ENCODE measurements around the gene ALDH9A1. TPM values are rescaled to one million over a fixed set of nuclear protein-coding genes. Genes with fewer than 3 reads are reported as not detected.
"Not testable (repeated sequence)": the region's sequence is repeated elsewhere in the genome, so short reads cannot be mapped to it uniquely, and the experiment has no call there.

Gene ALDH9A1
- total RNA-seq, 1 experiment from 2014 or later = 37.4 TPM

DNA sequence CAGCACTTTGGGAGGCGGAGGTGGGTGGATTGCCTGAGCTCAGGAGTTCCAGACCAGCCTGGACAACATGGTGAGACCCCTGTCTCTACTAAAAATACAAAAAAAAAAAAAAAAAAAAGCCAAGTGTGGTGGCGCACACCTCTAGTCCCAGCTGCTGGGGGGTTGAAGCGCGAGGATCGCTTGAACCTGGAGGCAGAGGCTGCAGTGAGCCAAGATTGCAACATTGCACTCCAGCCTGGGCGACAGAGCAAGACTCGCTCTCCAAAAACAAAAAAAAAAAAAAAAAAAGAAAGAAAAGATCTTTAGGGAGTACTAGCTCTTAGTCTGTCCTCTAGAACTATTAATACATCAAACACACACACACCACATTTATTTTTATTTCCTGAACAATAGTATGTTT, 3.6 kb upstream of the ALDH9A1 start:
- DNase-seq; H3K27me3 ChIP-seq; H3K36me3 ChIP-seq; H3K27ac ChIP-seq; H3K4me3 ChIP-seq; H3K9me3 ChIP-seq (replicated peaks); H3K4me1 ChIP-seq: not testable (repeated sequence)

DNA sequence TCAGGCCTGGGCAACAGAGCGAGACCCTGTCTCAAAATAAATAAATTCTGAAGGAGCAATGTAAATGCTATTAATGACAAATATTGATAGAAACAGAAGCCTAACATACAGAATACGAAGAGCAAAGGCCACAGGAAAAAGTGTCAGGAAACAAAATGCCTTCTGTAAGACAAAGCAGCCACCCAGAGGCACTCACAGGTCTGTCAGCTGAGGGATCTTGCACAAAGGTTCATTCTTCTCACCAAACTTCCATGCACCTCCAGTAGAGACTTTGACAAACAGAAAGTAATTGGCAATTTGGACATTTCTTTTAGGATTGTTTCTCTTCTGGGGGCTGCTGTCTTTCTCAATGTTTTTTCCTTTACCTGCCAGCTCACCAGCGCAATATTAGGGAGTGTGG, 1.2 kb upstream of the ALDH9A1 start:
- no peak overlapping the region for H3K27ac ChIP-seq
- 0 out of 2 replicates have a peak, but pooled peaks cover under 1% of the 10 kb centered on the region for H3K36me3 ChIP-seq
- no peaks in the 10 kb centered on the region for H3K9me3 ChIP-seq (replicated peaks)
- no peak for DNase-seq
- H3K27me3 ChIP-seq = no peaks in the 10 kb centered on the region
- no peak overlapping the region for H3K4me3 ChIP-seq
- H3K4me1 ChIP-seq = peaks cover 5% of the 10 kb centered on the region

- H3K27me3 ChIP-seq = no peaks in the 10 kb centered on the region
- H3K36me3 ChIP-seq = peaks cover 6% of the 10 kb centered on the region; the same call in 1 of the 2 replicates
- peak overlapping the region; percentile 89 for H3K4me3 ChIP-seq
- peaks cover 5% of the 10 kb centered on the region for H3K4me1 ChIP-seq
- no peak for DNase-seq
- no peaks in the 10 kb centered on the region for H3K9me3 ChIP-seq (replicated peaks)
- H3K27ac ChIP-seq = peak overlapping the region; percentile 88
Observed at GRCh38 chr1:165698761-165699052, 345 bp upstream of the ALDH9A1 start.

GRCh38 chr1:165697491-165697880, 876 bp downstream of the ALDH9A1 start:
- H3K9me3 ChIP-seq (replicated peaks) = no peaks in the 10 kb centered on the region
- no peak for DNase-seq
- no peaks in the 10 kb centered on the region for H3K27me3 ChIP-seq
- peaks cover 5% of the 10 kb centered on the region for H3K4me1 ChIP-seq
- peak overlapping the region; percentile 89 for H3K4me3 ChIP-seq
- peak overlapping the region; percentile 88 for H3K27ac ChIP-seq
- H3K36me3 ChIP-seq = peaks cover 6% of the 10 kb centered on the region; the same call in 1 of the 2 replicates

DNA sequence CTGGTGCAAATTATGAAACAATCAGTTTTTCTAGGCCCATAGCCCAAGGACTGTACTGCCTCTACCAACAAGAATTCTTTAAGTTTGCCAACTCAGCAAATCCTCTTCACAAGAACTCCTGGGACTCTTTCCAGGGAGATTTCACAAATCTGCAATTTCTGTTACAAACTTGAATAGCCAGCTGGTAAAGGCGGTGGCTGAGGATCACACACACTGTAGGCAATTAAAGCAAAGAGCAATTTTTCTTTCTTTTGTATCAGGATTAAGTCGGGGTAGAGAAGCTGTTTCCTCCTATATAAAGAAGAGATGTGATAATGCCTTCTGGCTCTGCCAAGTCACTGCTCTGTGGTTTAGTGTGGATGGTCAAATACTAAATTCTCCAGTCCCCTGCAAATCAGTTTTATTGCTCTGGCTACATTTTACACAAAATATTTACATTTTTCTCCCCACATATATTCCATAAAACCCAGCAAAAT, 1.7 kb downstream of the ALDH9A1 start:
- Histone ChIP-seq H3K36me3 (peaks cover 6% of the 10 kb centered on the region; the same call in 1 of the 2 replicates), H3K27ac (no peak overlapping the region), H3K4me3 (peak overlapping the region; percentile 89), H3K9me3 (replicated peaks) (no peaks in the 10 kb centered on the region), H3K4me1 (peaks cover 5% of the 10 kb centered on the region), H3K27me3 (no peaks in the 10 kb centered on the region)
- peak in 1 of 2 experiments; percentile 15 for DNase-seq

DNA sequence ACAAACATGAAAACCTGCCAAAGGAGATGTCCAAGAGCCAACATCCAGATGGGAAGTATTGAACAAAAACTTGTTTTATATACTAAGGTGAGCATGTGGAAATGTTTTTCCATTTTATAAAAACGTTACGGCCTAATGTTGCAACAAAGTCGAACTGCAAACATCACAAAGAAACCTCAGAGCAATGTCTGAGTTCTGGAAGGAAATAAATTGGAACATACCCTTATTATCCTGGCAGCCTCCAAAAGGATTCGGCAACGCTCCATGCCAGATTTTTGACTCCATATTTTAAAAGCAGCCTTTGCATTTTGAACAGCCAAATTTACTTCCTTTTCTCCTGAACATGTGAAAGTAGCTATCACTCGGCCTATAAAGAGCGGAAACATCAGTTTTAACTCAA, 3.3 kb downstream of the ALDH9A1 start:
- H3K4me3 ChIP-seq = no peak overlapping the region
- no peak for DNase-seq
- H3K4me1 ChIP-seq = peaks cover 5% of the 10 kb centered on the region
- H3K27me3 ChIP-seq = no peaks in the 10 kb centered on the region
- H3K36me3 ChIP-seq = peaks cover 12% of the 10 kb centered on the region
- no peaks in the 10 kb centered on the region for H3K9me3 ChIP-seq (replicated peaks)
- H3K27ac ChIP-seq = no peak overlapping the region

DNA sequence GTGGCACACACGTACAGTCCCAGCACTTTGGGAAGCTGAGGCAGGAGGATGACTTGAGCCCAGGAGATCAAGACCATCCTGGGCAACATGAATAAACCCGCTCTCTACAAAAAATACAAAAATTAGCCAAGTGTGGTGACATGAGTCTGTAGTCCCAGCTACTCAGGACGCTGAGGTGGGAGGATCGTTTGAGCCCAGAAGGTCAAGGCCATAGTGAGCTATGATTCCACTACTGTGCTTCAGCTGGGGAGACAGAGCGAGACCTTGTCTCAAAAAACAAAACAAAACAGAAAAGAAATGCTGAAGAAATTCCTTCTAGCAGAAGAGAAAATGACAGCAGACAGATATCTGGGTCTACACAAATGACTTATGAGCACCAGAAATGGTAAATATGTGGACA, 10.3 kb downstream of the ALDH9A1 start:
- Histone ChIP-seq H3K36me3 (peaks cover 38% of the 10 kb centered on the region), H3K9me3 (replicated peaks) (no peaks in the 10 kb centered on the region), H3K4me1 (no peaks in the 10 kb centered on the region), H3K4me3 (no peak overlapping the region), H3K27me3 (no peaks in the 10 kb centered on the region), H3K27ac (no peak overlapping the region)
- no peak for DNase-seq

DNA sequence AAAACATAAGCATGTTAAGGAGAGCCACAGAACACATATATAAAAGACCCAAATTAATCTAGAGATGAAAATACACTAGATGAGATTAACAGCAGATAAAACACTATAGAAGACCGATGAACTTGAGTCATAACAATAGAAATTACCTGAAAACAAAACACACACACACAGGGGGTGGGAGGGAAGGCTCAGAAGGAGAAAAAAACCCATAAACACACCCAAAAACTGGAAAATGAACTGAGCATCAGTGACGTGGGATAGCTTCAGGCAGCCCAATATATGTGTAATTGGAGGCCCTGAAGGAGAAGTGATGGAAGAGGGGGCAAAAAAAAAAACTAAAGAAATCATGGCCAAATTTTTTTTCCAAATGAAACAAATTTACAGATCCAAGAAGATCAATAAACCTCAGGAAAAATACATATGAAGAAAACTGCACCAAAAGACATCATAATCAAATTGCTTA, 11.4 kb downstream of the ALDH9A1 start:
- no peak overlapping the region for H3K4me3 ChIP-seq
- DNase-seq = no peak
- no peaks in the 10 kb centered on the region for H3K27me3 ChIP-seq
- peaks cover 48% of the 10 kb centered on the region for H3K36me3 ChIP-seq
- H3K9me3 ChIP-seq (replicated peaks) = no peaks in the 10 kb centered on the region
- no peak overlapping the region for H3K27ac ChIP-seq
- no peaks in the 10 kb centered on the region for H3K4me1 ChIP-seq

DNA sequence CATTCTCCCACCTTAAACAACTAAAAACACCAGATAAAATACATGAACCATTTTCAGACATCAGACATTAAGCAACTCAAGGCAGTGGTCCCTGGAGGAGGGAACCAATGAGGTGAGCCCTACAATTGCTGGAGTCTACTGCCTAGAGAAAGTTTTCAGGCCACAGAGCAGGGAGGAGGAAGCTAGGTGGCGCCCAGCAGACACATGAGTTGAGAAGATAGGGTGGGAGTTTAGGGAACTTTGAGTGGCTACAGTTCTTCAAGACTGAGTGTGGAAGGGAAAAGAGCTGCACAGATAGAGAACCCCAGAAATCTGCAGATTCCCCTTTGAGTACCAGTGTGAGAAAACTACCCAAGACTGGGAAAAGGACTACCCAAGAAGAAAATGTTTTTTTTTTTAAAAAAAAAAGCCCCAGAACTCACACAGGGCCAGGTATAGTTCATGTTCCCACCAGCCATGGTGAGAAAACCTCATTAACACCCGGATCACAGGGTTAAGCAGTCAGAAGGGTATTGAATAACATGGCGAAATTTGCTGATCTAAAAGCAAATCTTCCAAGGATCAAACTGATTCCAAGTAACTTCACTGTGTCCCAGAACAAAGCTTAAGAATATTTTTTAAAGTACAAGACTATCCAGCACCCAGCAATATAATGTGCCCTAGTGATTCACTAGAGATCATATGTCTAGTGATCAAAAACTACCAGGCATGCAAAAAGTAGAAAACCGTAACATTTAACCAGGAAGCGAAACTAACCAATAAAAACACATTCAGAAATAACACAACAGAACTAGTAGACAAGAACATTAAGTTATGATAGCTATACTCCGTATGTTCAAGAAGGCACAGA, 12.0 kb downstream of the ALDH9A1 start:
- H3K4me1 ChIP-seq = no peaks in the 10 kb centered on the region
- H3K27me3 ChIP-seq = no peaks in the 10 kb centered on the region
- no peaks in the 10 kb centered on the region for H3K9me3 ChIP-seq (replicated peaks)
- H3K36me3 ChIP-seq = peaks cover 55% of the 10 kb centered on the region
- no peak overlapping the region for H3K4me3 ChIP-seq
- H3K27ac ChIP-seq = no peak overlapping the region
- DNase-seq = no peak

DNA sequence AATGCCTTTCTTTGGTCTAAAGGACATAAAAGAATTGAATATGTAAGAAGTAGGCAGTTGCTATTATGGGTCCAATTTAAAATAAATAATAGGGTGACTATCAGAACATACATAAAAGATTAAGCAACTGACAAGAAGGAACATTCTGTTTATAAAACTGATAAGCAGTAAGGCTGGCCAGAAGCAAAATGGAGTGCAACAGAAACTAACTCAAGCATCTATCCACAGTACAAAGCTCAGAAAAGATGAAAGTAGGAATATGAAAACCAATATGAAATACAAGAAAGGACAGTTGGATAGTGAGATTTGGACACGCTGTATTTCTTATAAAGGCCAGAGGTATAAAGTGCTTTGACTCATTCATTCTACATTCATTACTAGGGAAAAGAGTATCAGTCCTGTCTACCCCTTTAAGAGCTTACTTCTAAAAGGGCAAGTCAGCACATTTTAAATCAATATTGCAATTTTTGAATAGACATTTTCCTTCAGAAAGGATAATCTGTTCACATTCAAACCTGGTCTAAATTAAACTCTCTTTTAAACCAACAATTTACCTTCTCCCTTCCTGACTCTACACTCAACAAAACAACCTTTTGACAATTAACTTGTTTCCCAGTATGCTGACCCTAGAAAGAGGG, 14.4 kb downstream of the ALDH9A1 start:
- Histone ChIP-seq H3K27ac (no peak overlapping the region), H3K36me3 (peaks cover 60% of the 10 kb centered on the region), H3K4me3 (no peak overlapping the region), H3K9me3 (replicated peaks) (no peaks in the 10 kb centered on the region), H3K4me1 (no peaks in the 10 kb centered on the region), H3K27me3 (no peaks in the 10 kb centered on the region)
- no peak for DNase-seq

DNA sequence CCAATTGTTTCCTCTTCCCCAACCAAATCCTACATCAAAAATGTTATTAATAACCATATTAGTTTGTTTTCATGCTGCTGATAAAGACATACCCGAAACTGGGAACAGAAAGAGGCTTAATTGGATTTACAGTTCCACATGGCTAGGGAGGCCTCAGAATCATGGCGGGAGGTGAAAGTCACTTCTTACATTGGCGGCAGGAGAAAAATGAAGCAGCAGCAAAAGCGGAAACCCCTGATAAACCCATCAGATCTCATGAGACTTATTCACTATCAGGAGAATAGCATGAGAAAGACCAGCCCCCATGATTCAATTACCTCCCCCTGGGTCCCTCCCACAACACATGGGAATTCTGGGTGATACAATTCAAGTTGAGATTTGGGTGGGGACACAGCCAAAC, 17.6 kb downstream of the ALDH9A1 start:
- H3K27me3 ChIP-seq; DNase-seq; H3K27ac ChIP-seq; H3K9me3 ChIP-seq (replicated peaks); H3K4me3 ChIP-seq; H3K4me1 ChIP-seq: not testable (repeated sequence)
- peaks cover 56% of the 10 kb centered on the region for H3K36me3 ChIP-seq

DNA sequence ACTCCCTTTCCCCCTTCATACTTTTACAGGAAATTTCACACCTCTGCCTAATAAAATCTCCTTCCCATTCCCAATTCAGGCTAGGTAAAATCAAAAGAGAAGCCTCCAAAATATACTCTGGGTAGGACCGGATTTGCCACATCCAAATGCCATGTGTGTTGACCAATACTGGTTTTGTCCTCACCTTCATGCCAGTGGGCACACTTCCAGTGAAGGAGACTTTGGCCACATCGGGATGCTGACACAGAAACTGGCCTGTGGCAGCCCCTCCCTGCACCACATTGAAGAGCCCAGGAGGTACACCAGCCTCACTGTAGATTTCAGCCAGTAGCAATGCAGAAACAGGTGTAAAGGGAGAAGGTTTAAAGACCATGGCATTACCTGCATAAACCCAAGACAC, 18.1 kb downstream of the ALDH9A1 start:
- Histone ChIP-seq H3K27me3 (no peaks in the 10 kb centered on the region), H3K9me3 (replicated peaks) (no peaks in the 10 kb centered on the region), H3K4me1 (no peaks in the 10 kb centered on the region), H3K36me3 (peaks cover 60% of the 10 kb centered on the region), H3K27ac (no peak overlapping the region), H3K4me3 (no peak overlapping the region)
- no peak for DNase-seq

- Histone ChIP-seq H3K36me3 (peaks cover 59% of the 10 kb centered on the region), H3K27ac (no peak overlapping the region)
Observed at GRCh38 chr1:165679282-165680036, 18.9 kb downstream of the ALDH9A1 start.

DNA sequence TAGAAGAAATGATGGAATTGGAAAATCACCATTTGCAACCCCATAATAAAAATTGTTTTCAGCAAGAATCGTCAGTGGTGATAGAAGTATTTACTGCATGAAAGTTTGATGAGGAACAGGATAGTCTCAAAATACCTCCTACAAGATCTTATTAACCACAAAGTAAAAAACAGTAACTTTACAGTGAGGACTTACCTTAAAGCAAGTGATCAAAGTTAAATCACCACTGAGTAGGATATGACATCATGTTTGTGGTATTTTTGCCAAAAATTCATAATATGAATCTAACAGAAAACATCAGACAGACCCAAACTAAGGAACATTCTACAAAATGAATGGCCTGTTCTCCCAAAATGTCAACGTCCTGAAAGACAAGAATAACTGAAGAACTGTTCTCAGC, 19.9 kb downstream of the ALDH9A1 start:
- H3K4me3 ChIP-seq = no peak overlapping the region
- no peaks in the 10 kb centered on the region for H3K9me3 ChIP-seq (replicated peaks)
- H3K4me1 ChIP-seq = no peaks in the 10 kb centered on the region
- H3K36me3 ChIP-seq = peaks cover 57% of the 10 kb centered on the region
- no peak overlapping the region for H3K27ac ChIP-seq
- DNase-seq = no peak
- no peaks in the 10 kb centered on the region for H3K27me3 ChIP-seq

More at GRCh38 chr1:165679282-165680036, 18.9 kb downstream of the ALDH9A1 start:
- no peaks in the 10 kb centered on the region for H3K27me3 ChIP-seq
- H3K4me1 ChIP-seq = no peaks in the 10 kb centered on the region
- H3K9me3 ChIP-seq (replicated peaks) = no peaks in the 10 kb centered on the region
- no peak for DNase-seq
- H3K4me3 ChIP-seq = no peak overlapping the region

DNA sequence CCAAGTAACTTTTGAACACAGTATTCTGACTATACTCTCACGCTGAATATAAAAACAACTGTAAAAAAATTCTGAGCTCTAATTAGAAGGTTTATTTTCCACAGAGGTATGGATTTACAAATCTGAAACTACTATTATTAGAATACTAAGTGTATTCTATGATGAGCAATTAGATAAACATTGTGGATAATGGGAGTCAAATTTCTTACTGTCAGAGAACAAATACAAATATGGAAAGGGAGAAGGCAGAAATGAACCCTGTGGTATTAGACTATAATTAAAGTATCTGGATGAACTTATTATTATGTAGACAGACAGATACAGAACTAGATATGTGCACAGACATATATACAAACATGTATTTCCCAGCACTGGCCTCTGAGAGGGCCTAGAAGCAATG, 22.6 kb downstream of the ALDH9A1 start:
- H3K4me3 ChIP-seq = no peak overlapping the region
- H3K27me3 ChIP-seq = no peaks in the 10 kb centered on the region
- no peaks in the 10 kb centered on the region for H3K9me3 ChIP-seq (replicated peaks)
- DNase-seq = no peak
- H3K36me3 ChIP-seq = peaks cover 42% of the 10 kb centered on the region
- no peak overlapping the region for H3K27ac ChIP-seq
- H3K4me1 ChIP-seq = no peaks in the 10 kb centered on the region

Data from SJCRH30 (cell line).